ENCODE results near the gene DNAH3.

The DNAH3 gene

GRCh38 chr16:20902426-20902825 is 248.2 kb downstream of the DNAH3 start:
- DNase-seq = no peak

DNA sequence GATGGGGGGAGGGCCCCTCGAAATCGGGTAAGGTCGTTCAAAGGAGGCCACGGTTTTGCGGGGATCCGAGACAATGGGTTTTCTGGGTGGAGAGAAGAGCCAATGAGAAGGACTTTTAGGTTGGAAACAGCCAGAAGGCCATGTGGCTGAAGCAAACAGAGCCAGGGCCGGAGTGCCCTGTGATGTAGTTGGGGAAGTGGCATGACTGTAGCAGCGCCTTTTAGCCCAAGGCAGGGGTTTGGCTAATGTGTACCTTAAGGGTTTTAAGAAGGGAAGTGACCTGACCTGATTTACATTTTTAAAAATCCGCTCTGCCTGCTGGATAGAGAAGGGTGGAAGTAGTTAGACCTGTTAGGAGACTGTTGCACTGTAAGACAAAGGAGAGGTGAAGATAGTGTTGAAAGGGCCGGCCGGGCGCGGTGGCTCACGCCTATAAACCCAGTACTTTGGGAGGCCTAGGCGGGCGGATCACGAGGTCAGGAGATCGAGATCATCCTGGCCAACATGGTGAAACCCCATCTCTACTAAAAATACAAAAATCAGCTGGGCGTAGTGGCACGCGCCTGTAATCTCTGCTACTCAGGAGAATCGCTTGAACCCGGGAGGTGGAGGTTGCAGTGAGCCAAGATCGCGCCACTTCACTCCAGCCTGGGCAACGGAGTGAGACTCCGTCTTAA is 249.1 kb downstream of the DNAH3 start:
- peak; percentile 34 for DNase-seq

- DNase-seq = no peak
Observed at GRCh38 chr16:20901068-20901435, 249.6 kb downstream of the DNAH3 start.

GRCh38 chr16:20900299-20901067 is 250.2 kb downstream of the DNAH3 start, which contains the start of the genes DCUN1D3 and LYRM1:
Gene DCUN1D3 (minus strand): TSS chr16:20900358. CDS start chr16:20862538, 37,820 bp downstream.
Gene LYRM1 (plus strand): TSS chr16:20900771. CDS start chr16:20915556, 14,785 bp downstream.
- DNase-seq = peak; percentile 96

DNA sequence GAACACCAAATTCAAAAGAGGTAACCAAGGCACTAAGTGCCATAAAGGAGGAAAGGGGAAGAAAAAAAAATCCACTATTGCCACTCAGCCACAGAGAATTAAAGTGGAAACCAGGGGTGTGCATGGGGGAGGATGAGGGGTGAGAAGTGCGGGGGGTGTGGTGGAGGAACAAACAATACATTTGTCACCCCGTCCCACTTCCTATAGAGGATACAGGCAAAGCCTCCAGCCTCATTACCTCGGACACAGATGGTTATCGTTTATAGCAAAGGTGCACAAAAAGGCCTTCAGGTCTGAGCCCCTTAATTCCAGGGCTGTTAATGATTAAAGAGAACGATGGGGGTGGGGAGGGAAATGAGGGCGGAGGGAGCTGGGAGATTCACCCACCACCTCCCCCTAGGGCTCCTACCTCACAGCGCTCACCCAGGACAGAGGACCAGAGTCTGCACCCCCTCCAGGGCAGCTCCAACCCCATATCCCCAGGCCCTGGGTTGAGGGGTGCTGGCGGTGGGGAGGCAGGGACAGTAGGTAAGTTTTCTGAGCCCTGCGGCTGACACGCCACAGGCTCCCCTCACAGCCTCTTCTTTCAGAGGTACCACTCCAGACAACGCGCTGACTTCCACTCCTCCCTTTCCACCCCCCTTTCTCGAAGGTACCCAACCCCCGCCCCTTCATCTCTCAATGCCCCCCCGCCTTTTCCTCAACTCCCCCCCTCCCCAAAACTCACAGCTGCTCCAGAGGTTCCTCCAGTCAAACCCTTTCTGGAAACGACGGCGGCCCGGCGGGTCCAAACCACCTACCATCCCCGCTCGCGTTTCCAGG is 251.0 kb downstream of the DNAH3 start:
- no peak for DNase-seq

GRCh38 chr16:20899071-20899470 is 251.6 kb downstream of the DNAH3 start:
- no peak for DNase-seq

- DNase-seq = no peak
Observed at GRCh38 chr16:20897922-20898321, 252.7 kb downstream of the DNAH3 start.

DNA sequence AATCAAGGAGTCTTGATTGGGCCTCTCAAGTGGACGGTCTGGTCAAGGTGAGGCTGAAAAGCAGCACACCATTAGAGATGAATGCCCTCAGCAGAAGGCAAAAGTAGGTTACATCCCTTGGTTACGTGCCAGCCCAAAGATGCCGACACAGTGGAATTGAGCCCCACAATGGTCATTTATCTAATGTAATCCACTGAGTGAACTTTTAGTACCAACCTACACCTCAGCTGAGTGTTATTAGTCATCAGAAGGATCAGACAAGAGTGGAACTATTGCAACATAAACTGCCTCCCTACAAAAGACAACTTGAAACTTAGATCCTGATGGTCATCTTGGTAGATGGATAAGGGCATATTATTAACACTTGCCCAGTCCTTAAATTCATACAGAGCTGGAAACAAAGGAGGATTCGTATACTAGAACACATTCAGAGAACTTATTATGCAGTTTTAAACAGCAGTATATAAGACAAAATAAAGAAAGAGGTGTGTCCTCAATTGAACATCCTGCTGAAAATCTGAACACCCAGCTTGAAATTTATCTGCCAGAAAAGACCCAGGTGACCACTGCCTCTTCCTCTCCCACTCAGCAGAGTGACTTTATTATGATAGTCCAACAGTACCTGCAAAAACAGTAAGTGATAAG is 253.3 kb downstream of the DNAH3 start:
- DNase-seq = no peak

DNA sequence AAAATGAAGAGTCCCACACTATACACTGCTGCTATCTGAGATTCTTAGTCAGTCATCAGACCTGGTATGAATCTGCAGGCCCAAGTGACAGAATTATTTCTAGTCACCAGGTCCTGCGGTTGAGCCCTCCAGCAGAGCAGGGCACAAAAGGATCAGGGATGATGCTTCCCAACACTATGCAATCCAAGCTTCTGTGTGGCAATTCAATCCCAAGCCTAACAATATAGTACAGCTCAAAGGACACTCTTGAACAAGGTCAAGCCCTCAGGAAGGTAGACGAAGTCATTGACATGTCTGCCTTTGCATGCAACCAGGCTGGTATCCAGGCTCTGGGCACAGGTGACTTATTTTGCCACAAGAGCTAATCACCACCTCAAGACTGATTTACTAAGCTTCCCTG is 256.3 kb downstream of the DNAH3 start:
- DNase-seq = no peak

GRCh38 chr16:20889625-20890275 is 260.9 kb downstream of the DNAH3 start:
- no peak for DNase-seq

DNA sequence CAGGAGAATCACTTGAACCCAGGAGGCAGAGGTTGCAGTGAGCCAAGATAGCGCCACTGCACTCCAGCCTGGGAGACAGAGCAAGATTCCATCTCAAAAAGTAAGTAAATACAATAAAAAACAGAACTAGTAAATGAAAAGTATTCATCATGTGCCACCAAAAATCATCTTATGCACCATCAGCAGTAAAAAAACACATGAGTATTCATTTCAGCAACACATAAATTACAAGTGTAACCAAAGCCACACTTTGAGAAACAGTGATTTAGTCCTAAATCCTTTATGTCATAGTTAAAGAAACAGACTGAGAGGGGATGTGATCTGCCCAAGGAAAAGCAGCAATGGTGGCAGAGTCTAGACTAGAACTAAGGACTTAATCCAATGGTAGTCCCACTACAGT is 263.4 kb downstream of the DNAH3 start:
- DNase-seq = no peak

DNA sequence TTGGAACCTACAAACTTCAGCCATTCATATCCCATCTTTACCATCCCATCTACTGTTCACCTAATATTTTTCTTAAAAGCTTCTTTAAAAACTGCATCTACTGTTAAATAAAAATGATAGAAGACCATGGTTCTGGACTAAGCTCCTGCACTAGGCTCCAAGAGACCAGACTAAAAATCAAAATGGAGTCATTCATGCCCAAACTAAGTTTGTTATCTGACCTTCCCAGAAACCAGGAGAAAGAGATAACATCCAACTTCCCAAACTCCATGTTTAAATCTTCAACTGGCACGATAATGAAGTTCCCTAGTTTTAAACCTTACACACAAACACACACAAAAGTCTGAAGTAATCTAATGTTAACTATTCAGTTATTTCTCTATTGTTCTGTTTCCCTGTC is 264.3 kb downstream of the DNAH3 start:
- no peak for DNase-seq

DNA sequence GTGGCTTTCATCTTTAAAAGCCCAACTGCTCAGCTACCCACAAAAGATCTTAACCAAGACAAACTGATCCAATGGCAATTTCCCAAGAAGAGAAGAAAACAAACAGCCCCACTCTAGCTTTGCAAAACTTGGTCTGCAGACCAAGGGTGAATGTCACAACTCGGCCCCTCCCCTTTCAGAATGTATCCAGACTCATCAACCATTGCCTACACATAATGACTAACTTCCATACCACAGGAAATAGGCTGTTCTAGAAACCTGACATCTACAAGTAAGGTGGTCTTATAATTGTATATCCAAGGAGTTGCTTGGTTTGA is 266.4 kb downstream of the DNAH3 start:
- peak; percentile 40 for DNase-seq

- no peak for DNase-seq
Observed at GRCh38 chr16:20883554-20884239, 266.9 kb downstream of the DNAH3 start.

All from activated CD4-positive, alpha-beta T cell treated with anti-CD3 and anti-CD28 coated beads, Interleukin-2, amount 50 U/mL, for 16 hours (primary cell).